Superior temporal gyrus (tissue), 1 donor: ENCODE data around the gene CLOCK.

Source experiments
- DNase-seq: peaks from one replicate; pipeline ENCODE4 v3.0.0-alpha.2; 2016; ENCODE audit errors: extremely low spot score

The CLOCK gene

GRCh38 chr4:55381502-55381901 is 165.2 kb downstream of the CLOCK start:
- no peak for DNase-seq

- no peak for DNase-seq
These were observed 166.1 kb downstream of the CLOCK start for GRCh38 chr4:55380576-55380975.

- no peak for DNase-seq
These were observed 167.9 kb downstream of the CLOCK start for GRCh38 chr4:55378617-55379467.
